B cell (primary cell): ENCODE results near the gene ATP8B1. TPM values are rescaled to one million over a fixed set of nuclear protein-coding genes. Genes with fewer than 3 reads are reported as not detected.

Experiments used
- ATAC-seq: fragments of 200-7000 bp; cut with Tn5 transposase; one replicate; pipeline ENCODE4 v1.10.0; 2021; ENCODE audit warnings: low read depth, mild to moderate bottlenecking, moderate number of reproducible peaks, moderate library complexity
- CTCF ChIA-PET: fragments of 350-600 bp; sonication (Branson Sonifier 250); formaldehyde crosslinking; loops from one replicate; lab custom pipeline; 2021; ENCODE audit warnings: antibody characterized with exemption, inconsistent platforms; lab: Charles Lee
- POLR2A ChIA-PET: fragments of 350-600 bp; sonication (Branson Sonifier 250); formaldehyde crosslinking; loops from one replicate; lab custom pipeline; 2021; ENCODE audit warnings: antibody characterized with exemption; lab: Charles Lee
- DNase-seq: peaks from one replicate; pipeline ENCODE4 v3.0.0; 2013
- H2AFZ ChIP-seq: 2 replicates; pipeline ENCODE4 v1.6.1; 2012; ENCODE audit warnings: mild to moderate bottlenecking, low read depth, low read length; ENCODE audit not compliant: insufficient read depth, poor library complexity, severe bottlenecking
- H3K27ac ChIP-seq, 2 donors: 1 replicate in 1 of 2; 2 replicates in 1 of 2; pipeline ENCODE4 v1.5.1; 2012 to 2013; ENCODE audit warnings: low read length in 2 of 2, mild to moderate bottlenecking in 2 of 2, moderate library complexity in 1 of 2
- H3K27me3 ChIP-seq, 4 experiments: fragments of 200-600 bp in 1 of 4; sonication (generic) in 1 of 4; replicated peaks in 1 of 4; 1 replicate in 2 of 4; 2 replicates in 2 of 4; pipeline versions ENCODE4 v1.6.1 to v1.7.0; 2013 to 2016; ENCODE audit warnings: low read length in 3 of 4, mild to moderate bottlenecking in 2 of 4, mixed read lengths in 1 of 4, moderate library complexity in 1 of 4; ENCODE audit not compliant: insufficient read depth in 4 of 4, control insufficient read depth in 3 of 4; ENCODE audit errors: control extremely low read depth in 1 of 4
- H3K36me3 ChIP-seq, 2 experiments: replicated peaks in 1 of 2; 1 replicate in 1 of 2; 2 replicates in 1 of 2; pipeline versions ENCODE4 v1.6.1 to v1.7.1; 2013; ENCODE audit warnings: low read length in 1 of 2; ENCODE audit not compliant: insufficient read depth in 2 of 2, control insufficient read depth in 1 of 2; ENCODE audit errors: control extremely low read depth in 1 of 2, extremely low read depth in 1 of 2
- H3K4me1 ChIP-seq, 2 donors: fragments of 200-600 bp in 1 of 2; sonication (generic) in 1 of 2; 1 replicate in 1 of 2; 2 replicates in 1 of 2; pipeline versions ENCODE4 v1.5.1 to v1.6.1; 2013 to 2017; ENCODE audit warnings: low read length in 2 of 2; ENCODE audit not compliant: control insufficient read depth in 2 of 2, insufficient read depth in 2 of 2
- H3K4me2 ChIP-seq: replicated peaks from 2 replicates; pipeline ENCODE3; 2012; ENCODE audit warnings: mild to moderate bottlenecking, low read depth, low read length; ENCODE audit not compliant: poor library complexity, severe bottlenecking
- H3K4me3 ChIP-seq, 5 experiments: fragments of 200-600 bp in 1 of 5; sonication (generic) in 1 of 5; 1 replicate in 3 of 5; 2 replicates in 2 of 5; pipeline versions ENCODE4 v1.5.1 to v1.7.0; 2011 to 2016; ENCODE audit warnings: low read length in 4 of 5, mild to moderate bottlenecking in 4 of 5, low read depth in 2 of 5, control low read depth in 1 of 5, moderate library complexity in 1 of 5; ENCODE audit not compliant: insufficient read depth in 1 of 5; ENCODE audit errors: control extremely low read depth in 1 of 5, extremely low read depth in 1 of 5
- H3K79me2 ChIP-seq: fragments of 200-600 bp; sonication (generic); one replicate; pipeline ENCODE4 v1.6.0; 2016; ENCODE audit warnings: low read length; ENCODE audit not compliant: control insufficient read depth, insufficient read depth
- H3K9ac ChIP-seq: fragments of 200-600 bp; sonication (generic); 2 replicates; pipeline ENCODE4 v1.6.1; 2017; ENCODE audit warnings: mild to moderate bottlenecking, low read length, moderate library complexity
- H3K9me3 ChIP-seq, 3 donors: one replicate each; pipeline versions ENCODE4 v1.6.1 to v1.7.1; 2013; ENCODE audit warnings: low read length in 2 of 3; ENCODE audit not compliant: control insufficient read depth in 2 of 3, insufficient read depth in 1 of 3; ENCODE audit errors: control extremely low read depth in 1 of 3
- H4K20me1 ChIP-seq: 2 replicates; pipeline ENCODE4 v1.6.0; 2012; ENCODE audit warnings: mild to moderate bottlenecking, low read length; ENCODE audit not compliant: insufficient read depth, control insufficient read depth, poor library complexity, severe bottlenecking
- H3K27ac Mint-ChIP-seq: one replicate; pipeline ENCODE4 v1.8.0; 2021; ENCODE audit warnings: mixed read lengths
- H3K27me3 Mint-ChIP-seq: one replicate; pipeline ENCODE4 v1.8.0; 2021; ENCODE audit warnings: mixed read lengths
- H3K4me1 Mint-ChIP-seq: one replicate; pipeline ENCODE4 v1.8.0; 2021; ENCODE audit warnings: mixed read lengths
- H3K4me3 Mint-ChIP-seq: one replicate; pipeline ENCODE4 v1.8.0; 2021; ENCODE audit warnings: mixed read lengths
- H3K9me3 Mint-ChIP-seq: one replicate; pipeline ENCODE4 v1.8.0; 2022; ENCODE audit warnings: mixed read lengths; ENCODE audit not compliant: insufficient read depth
- CTCF ChIP-seq: fragments of 200-600 bp; IDR thresholded peaks from one replicate; pipeline ENCODE4 v1.8.0; 2022; ENCODE audit warnings: antibody characterized with exemption, mild to moderate bottlenecking
- EZH2 ChIP-seq: IDR thresholded peaks from 2 replicates; pipeline ENCODE4 v1.6.1; 2012; ENCODE audit warnings: borderline replicate concordance, low read depth, mild to moderate bottlenecking, moderate library complexity, low read length; ENCODE audit not compliant: insufficient read depth, poor library complexity, severe bottlenecking
- WGBS: methylation state at CpG from one replicate; pipeline ENCODE4 v1.1.5; 2013; ENCODE audit warnings: missing lambda C conversion rate; ENCODE audit not compliant: insufficient coverage; 5-methylcytosine and 5-hydroxymethylcytosine counted together
- intact Hi-C: fragments of 100-400 bp; cut with micrococcal nuclease; formaldehyde crosslinking; loops from one replicate; pipeline ENCODE4 v1.10.0; 2022
- polyA plus RNA-seq: library from polyadenylated mRNA; depleted of rRNA; stranded (reverse); fragments of >200 nt; gene quantifications from 2 replicates; pipeline ENCODE4 v1.2.3, GENCODE V29; 2012
- total RNA-seq, 2 donors: library from RNA; stranded (reverse); fragments of 120-200 nt in 1 of 2; gene quantifications; 1 replicate in 1 of 2; 2 replicates in 1 of 2; pipeline versions ENCODE4 v1.2.3 to v1.2.4, GENCODE V29; 2013 to 2022

Gene ATP8B1
- total and polyA plus RNA-seq, 2 donors (not counting 1 experiment from before 2014, with no cell fraction given) = 0.27 TPM; not detected in 1

- ChIA-PET CTCF (interaction anchor here (0.9 kb wide), 1 partner anchor 302 kb away, joined by 3 read pairs; no protein-coding TSS in a partner anchor), POLR2A (no interaction called here)
- no peak for TF ChIP-seq CTCF
- H3K4me2 ChIP-seq = no peak overlapping the region
- no peak overlapping the region for H3K27ac ChIP-seq
- intact Hi-C loops = no loop called here
- WGBS = 55% methylated on average over 4 of the region's 10 CpGs
- no peaks in the 10 kb centered on the region for H3K4me1 ChIP-seq
- peaks cover 2% of the 10 kb centered on the region for H3K4me1 Mint-ChIP-seq
- H3K9me3 ChIP-seq = peaks cover 0 to 9% (median 0%) of the 10 kb centered on the region in 3 donors
- no peak overlapping the region for H3K4me3 ChIP-seq
- no peaks in the 10 kb centered on the region for H3K79me2 ChIP-seq
- H3K9me3 Mint-ChIP-seq = no peaks in the 10 kb centered on the region
- ATAC-seq = no peak
- H3K4me3 Mint-ChIP-seq = no peak overlapping the region
- no peak overlapping the region for H2AFZ ChIP-seq
- DNase-seq = no peak
- no peaks in the 10 kb centered on the region for H3K27me3 ChIP-seq
- no peaks in the 10 kb centered on the region for H3K27me3 Mint-ChIP-seq
- no peak overlapping the region for H3K27ac Mint-ChIP-seq
- no peak overlapping the region for H3K9ac ChIP-seq
- no peaks in the 10 kb centered on the region for H3K36me3 ChIP-seq
- no peaks in the 10 kb centered on the region for H4K20me1 ChIP-seq
Measured at GRCh38 chr18:57819671-57820460, 16.8 kb upstream of the ATP8B1 start.

GRCh38 chr18:57819119-57819518 lies 16.0 kb upstream of the ATP8B1 start:
- Mint-ChIP-seq H3K9me3 (no peaks in the 10 kb centered on the region), H3K27me3 (no peaks in the 10 kb centered on the region), H3K4me3 (no peak overlapping the region), H3K4me1 (peaks cover 2% of the 10 kb centered on the region), H3K27ac (no peak overlapping the region)
- Histone ChIP-seq H3K4me1 (no peaks in the 10 kb centered on the region), H2AFZ (no peak overlapping the region), H3K4me3 (no peak overlapping the region), H3K9me3 (peaks cover 0 to 6% (median 0%) of the 10 kb centered on the region in 3 donors), H3K36me3 (no peaks in the 10 kb centered on the region), H3K27me3 (no peaks in the 10 kb centered on the region), H4K20me1 (no peaks in the 10 kb centered on the region), H3K79me2 (no peaks in the 10 kb centered on the region), H3K27ac (no peak overlapping the region), H3K9ac (no peak overlapping the region), H3K4me2 (no peak overlapping the region)
- intact Hi-C loops = no loop called here
- no CpG with 5 or more reads among the region's 3 CpGs for WGBS
- ATAC-seq (no peak), DNase-seq (no peak)
- CTCF ChIA-PET = no interaction called here
- TF ChIP-seq EZH2 (no peak), CTCF (no peak)
- POLR2A ChIA-PET = no interaction called here
